ENCODE measurements around the gene ELK1.

ELK1 gene

GRCh38 chrX:47662144-47662657, 11.8 kb upstream of the ELK1 start:
- Histone ChIP-seq H3K4me3 (ENCODE audit: low read depth, low read length) (no peak overlapping the region), H3K36me3 (ENCODE audit: control insufficient read depth, insufficient read depth, low read length) (no peaks in the 10 kb centered on the region), H3K27ac (no peak overlapping the region), H3K9ac (no peak overlapping the region), H3K4me1 (peaks cover 2% of the 10 kb centered on the region), H3K4me2 (ENCODE audit: low read length) (no peak overlapping the region), H3K9me3 (ENCODE audit: control insufficient read depth, low read length) (no peaks in the 10 kb centered on the region), H3K79me2 (no peaks in the 10 kb centered on the region), H3K27me3 (ENCODE audit: control insufficient read depth, insufficient read depth, low read length) (no peaks in the 10 kb centered on the region), H2AFZ (no peak overlapping the region)
- TF ChIP-seq CTCF (IDR thresholded peaks at IDR 0.05), result no peak

- H3K79me2 ChIP-seq, result no peaks in the 10 kb centered on the region
- H3K9me3 ChIP-seq (ENCODE audit: control insufficient read depth, low read length), result no peaks in the 10 kb centered on the region
- TF ChIP-seq CTCF (IDR thresholded peaks at IDR 0.05), result no peak
- H3K4me3 ChIP-seq (ENCODE audit: low read depth, low read length), result no peak overlapping the region
- peaks cover 2% of the 10 kb centered on the region for H3K4me1 ChIP-seq
- H3K27ac ChIP-seq, result no peak overlapping the region
- no peaks in the 10 kb centered on the region for H3K36me3 ChIP-seq (ENCODE audit: control insufficient read depth, insufficient read depth, low read length)
- H3K27me3 ChIP-seq (ENCODE audit: control insufficient read depth, insufficient read depth, low read length), result no peaks in the 10 kb centered on the region
- no peak overlapping the region for H2AFZ ChIP-seq
- H3K4me2 ChIP-seq (ENCODE audit: low read length), result no peak overlapping the region
- no peak overlapping the region for H3K9ac ChIP-seq
Observed at GRCh38 chrX:47661539-47661938, 11.2 kb upstream of the ELK1 start.

GRCh38 chrX:47659421-47659726, 9.0 kb upstream of the ELK1 start:
- Histone ChIP-seq H3K9me3 (ENCODE audit: control insufficient read depth, low read length) (no peaks in the 10 kb centered on the region), H3K4me1 (peaks cover 2% of the 10 kb centered on the region), H3K27me3 (ENCODE audit: control insufficient read depth, insufficient read depth, low read length) (no peaks in the 10 kb centered on the region), H3K27ac (peak overlapping the region; percentile 99), H2AFZ (peak overlapping the region; percentile 86), H3K4me2 (ENCODE audit: low read length) (peak overlapping the region; percentile 56), H3K79me2 (no peaks in the 10 kb centered on the region), H3K36me3 (ENCODE audit: control insufficient read depth, insufficient read depth, low read length) (no peaks in the 10 kb centered on the region), H3K4me3 (ENCODE audit: low read depth, low read length) (peak overlapping the region; percentile 78), H3K9ac (no peak overlapping the region)
- TF ChIP-seq CTCF (IDR thresholded peaks at IDR 0.05), result no peak

- Histone ChIP-seq H3K9me3 (ENCODE audit: control insufficient read depth, low read length) (no peaks in the 10 kb centered on the region), H3K9ac (peak within 1 kb of the TSS; percentile 80)
- peak; percentile 8 for TF ChIP-seq CTCF (IDR thresholded peaks at IDR 0.05)
Observed at GRCh38 chrX:47658684-47659420, 8.5 kb upstream of the ELK1 start, which contains the start of gene UXT. TSS of gene UXT (minus strand) at chrX:47659180. CDS start at chrX:47658927, 253 bp downstream.

GRCh38 chrX:47658301-47658683, 7.9 kb upstream of the ELK1 start:
- no peak for TF ChIP-seq CTCF (IDR thresholded peaks at IDR 0.05)
- no peak overlapping the region for H3K9ac ChIP-seq
- H3K79me2 ChIP-seq, result no peaks in the 10 kb centered on the region
- no peaks in the 10 kb centered on the region for H3K36me3 ChIP-seq (ENCODE audit: control insufficient read depth, insufficient read depth, low read length)
- peak overlapping the region; percentile 99 for H3K27ac ChIP-seq
- H3K4me3 ChIP-seq (ENCODE audit: low read depth, low read length), result peak overlapping the region; percentile 78
- peak overlapping the region; percentile 65 for H3K4me2 ChIP-seq (ENCODE audit: low read length)
- H2AFZ ChIP-seq, result peak overlapping the region; percentile 86
- no peaks in the 10 kb centered on the region for H3K9me3 ChIP-seq (ENCODE audit: control insufficient read depth, low read length)
- peaks cover 2% of the 10 kb centered on the region for H3K4me1 ChIP-seq
- H3K27me3 ChIP-seq (ENCODE audit: control insufficient read depth, insufficient read depth, low read length), result no peaks in the 10 kb centered on the region

More at GRCh38 chrX:47658684-47659420, 8.5 kb upstream of the ELK1 start, which contains the start of gene UXT:
- no peaks in the 10 kb centered on the region for H3K27me3 ChIP-seq (ENCODE audit: control insufficient read depth, insufficient read depth, low read length)
- H3K4me1 ChIP-seq, result peaks cover 2% of the 10 kb centered on the region
- H3K27ac ChIP-seq, result peak within 1 kb of the TSS; percentile 99
- no peaks in the 10 kb centered on the region for H3K79me2 ChIP-seq
- peak within 1 kb of the TSS; percentile 86 for H2AFZ ChIP-seq
- peak within 1 kb of the TSS; percentile 78 for H3K4me3 ChIP-seq (ENCODE audit: low read depth, low read length)
- H3K36me3 ChIP-seq (ENCODE audit: control insufficient read depth, insufficient read depth, low read length), result no peaks in the 10 kb centered on the region
- H3K4me2 ChIP-seq (ENCODE audit: low read length), result peak within 1 kb of the TSS; percentile 65

Measured in parathyroid adenoma (tissue), 2 donors.